Uterus (tissue), 4 donors: ENCODE measurements around the gene ADORA1. TPM values are rescaled to one million over a fixed set of nuclear protein-coding genes. Genes with fewer than 3 reads are reported as not detected.
A peak's percentile ranks its signal among the peaks of the same experiment; 100 is the strongest.

Experiments used
- DNase-seq, 2 donors: peaks; one replicate each; pipeline ENCODE4 v3.0.0-alpha.2; 2019 to 2020
- H3K27ac ChIP-seq, 2 donors: fragments of 200-600 bp; sonication (generic); 1 replicate in 1 of 2; 2 replicates in 1 of 2; pipeline ENCODE4 v1.5.1; 2016 to 2018
- H3K27me3 ChIP-seq, 2 donors: fragments of 200-600 bp; sonication (generic); one replicate each; pipeline ENCODE4 v1.5.1; 2018 to 2019; ENCODE audit warnings: control low read depth in 1 of 2
- H3K36me3 ChIP-seq, 2 donors: fragments of 200-600 bp; sonication (generic); one replicate each; pipeline ENCODE4 v1.5.1; 2019; ENCODE audit warnings: control low read depth in 1 of 2
- H3K4me1 ChIP-seq, 2 donors: fragments of 200-600 bp; sonication (generic); one replicate each; pipeline ENCODE4 v1.5.1; 2018 to 2019; ENCODE audit warnings: control low read depth in 1 of 2
- H3K4me3 ChIP-seq, 2 donors: fragments of 200-600 bp; sonication (generic); 1 replicate in 1 of 2; 2 replicates in 1 of 2; pipeline ENCODE4 v1.5.1; 2018 to 2019; ENCODE audit warnings: mild to moderate bottlenecking in 1 of 2
- H3K9me3 ChIP-seq, 2 donors: fragments of 200-600 bp; sonication (generic); one replicate each; pipeline ENCODE4 v1.5.1; 2019; ENCODE audit warnings: control low read depth in 1 of 2
- CTCF ChIP-seq, 4 experiments: fragments of 200-600 bp in 2 of 4; fragments of 450-650 bp in 2 of 4; sonication (generic) in 2 of 4; IDR thresholded peaks; one replicate each; pipeline ENCODE4 v1.5.1; 2016 to 2019; ENCODE audit warnings: antibody characterized with exemption in 4 of 4, mild to moderate bottlenecking in 2 of 4, moderate library complexity in 1 of 4
- POLR2A ChIP-seq, 2 donors: fragments of 450-650 bp; IDR thresholded peaks; one replicate each; pipeline ENCODE4 v1.6.1; 2016; ENCODE audit warnings: antibody characterized with exemption in 2 of 2, mild to moderate bottlenecking in 1 of 2, moderate library complexity in 1 of 2
- intact Hi-C: fragments of 100-400 bp; cut with DNase I; formaldehyde crosslinking; loops from one replicate; pipeline ENCODE4 v1.15.1; 2023; ENCODE audit warnings: low total_unique reads
- total RNA-seq, 4 donors: library from RNA; depleted of rRNA in 3 of 4; stranded (reverse); fragments of >200 nt in 3 of 4; gene quantifications; one replicate each; pipeline versions ENCODE4 v1.1.0 to v1.2.4, GENCODE V29; 2014 to 2023
- donor health status: DM: yes; HTN: yes; CAD: no.

ADORA1 gene
- total RNA-seq, 4 donors from 2014 or later = 3.0 TPM; not detected in 2

GRCh38 chr1:203215573-203215972 is 88.0 kb downstream of the ADORA1 start:
- no peaks in the 10 kb centered on the region for H3K36me3 ChIP-seq
- DNase-seq = no peak
- TF ChIP-seq CTCF (IDR thresholded peaks at IDR 0.05) (no peak), POLR2A (IDR thresholded peaks at IDR 0.05) (no peak)
- intact Hi-C loops = no loop called here
- no peaks in the 10 kb centered on the region for H3K9me3 ChIP-seq
- no peak overlapping the region for H3K4me3 ChIP-seq
- no peaks in the 10 kb centered on the region for H3K4me1 ChIP-seq
- no peaks in the 10 kb centered on the region for H3K27me3 ChIP-seq
- H3K27ac ChIP-seq = no peak overlapping the region

GRCh38 chr1:203216274-203217138 is 89.0 kb downstream of the ADORA1 start:
- Histone ChIP-seq H3K4me1 (no peaks in the 10 kb centered on the region), H3K4me3 (no peak overlapping the region), H3K27ac (no peak overlapping the region), H3K36me3 (no peaks in the 10 kb centered on the region), H3K9me3 (no peaks in the 10 kb centered on the region), H3K27me3 (no peaks in the 10 kb centered on the region)
- no peak for TF ChIP-seq POLR2A (IDR thresholded peaks at IDR 0.05)
- peak; percentile 72 to 89 (median 80) for TF ChIP-seq CTCF (IDR thresholded peaks at IDR 0.05)
- peak; percentile 63 to 64 for DNase-seq
- intact Hi-C loops = no loop called here

Other genes with a start within 250 kb of the ADORA1 start
- gene RABIF, start 238.6 kb upstream of the ADORA1 start, total RNA-seq = 1 to 10 TPM; 3.8 to 7.6 (median 6.0) TPM
- 10 to 100 TPM in 3 of 4 donors, 1 to 10 TPM in 1; 6.4 to 34.1 (median 20.4) TPM for gene KLHL12, start 200.5 kb upstream of the ADORA1 start, total RNA-seq
- gene ADIPOR1, start 169.4 kb upstream of the ADORA1 start, total RNA-seq = 10 to 100 TPM; 38.7 to 53.8 (median 47.9) TPM
- gene CYB5R1, start 160.5 kb upstream of the ADORA1 start, total RNA-seq = 100 to 1,000 TPM in 1 of 4 donors, 10 to 100 TPM in 3; 25.6 to 110 (median 45.8) TPM
- 100 to 1,000 TPM in 1 of 4 donors, 10 to 100 TPM in 3; 25.9 to 109 (median 68.1) TPM for gene TMEM183A, start 120.4 kb upstream of the ADORA1 start, total RNA-seq
- gene PPFIA4, start 101.2 kb upstream of the ADORA1 start, total RNA-seq = 1 to 10 TPM in 2 of 4 donors, under 1 TPM in 1, not detected in 1; 0.26 to 7.6 (median 6.5) TPM
- gene MYOG, start 41.7 kb upstream of the ADORA1 start, total RNA-seq = not detected
- gene MYBPH, start 48.1 kb downstream of the ADORA1 start, total RNA-seq = under 1 TPM in 1 of 4 donors, not detected in 3; 0.64 TPM
- 10 to 100 TPM in 2 of 4 donors, 1 to 10 TPM in 1, not detected in 1; 6.2 to 28.2 (median 21.2) TPM for gene CHI3L1, start 59.0 kb downstream of the ADORA1 start, total RNA-seq
- gene CHIT1, start 101.9 kb downstream of the ADORA1 start, total RNA-seq = under 1 TPM in 2 of 4 donors, not detected in 2; 0.07 to 0.77 TPM
- gene BTG2, start 177.8 kb downstream of the ADORA1 start, total RNA-seq = 10 to 100 TPM; 14.6 to 95.9 (median 56.5) TPM
- gene FMOD, start 223.4 kb downstream of the ADORA1 start, total RNA-seq = 100 to 1,000 TPM in 1 of 4 donors, 10 to 100 TPM in 3; 41.8 to 119 (median 82.7) TPM